A549 (cell line): ENCODE measurements around the gene MPP4.

ENCODE experiments used
- CTCF ChIP-seq: fragments of >200 bp; sonication (Bioruptor Twin); formaldehyde crosslinking; IDR thresholded peaks from 3 replicates; pipeline ENCODE4 v1.5.1; 2016
- EP300 ChIP-seq, 2 experiments: fragments of >200 bp; sonication (Bioruptor Twin); formaldehyde crosslinking; IDR thresholded peaks; 2 replicates in 1 of 2; 3 replicates in 1 of 2; pipeline ENCODE4 v1.6.1; 2016 to 2017
- MAFK ChIP-seq: fragments of 450-650 bp; IDR thresholded peaks from 2 replicates; pipeline ENCODE4 v1.6.1; 2014; ENCODE audit not compliant: partially characterized antibody
- RCOR1 ChIP-seq: fragments of 150-350 bp; IDR thresholded peaks from 2 replicates; pipeline ENCODE4 v1.6.1; 2014; ENCODE audit warnings: antibody characterized with exemption, low read length, low read depth
- USF2 ChIP-seq: fragments of 450-650 bp; IDR thresholded peaks from 2 replicates; pipeline ENCODE4 v1.6.1; 2014; ENCODE audit warnings: antibody characterized with exemption

- no peak for TF ChIP-seq EP300 (IDR thresholded peaks at IDR 0.05)
- TF ChIP-seq MAFK = no peak
- 0 out of 3 replicates have a peak, but pooled peaks have one; percentile 5 for TF ChIP-seq CTCF
- no peak for TF ChIP-seq RCOR1
- no peak for TF ChIP-seq USF2
Measured at GRCh38 chr2:201715459-201715858, 17.0 kb upstream of the MPP4 start.
